ENCODE measurements around the gene TEX10.

Gene TEX10

GRCh38 chr9:100284247-100284646 lies 68.5 kb downstream of the TEX10 start:
- DNase-seq (ENCODE audit: low spot score) = no peak

GRCh38 chr9:100282388-100282719 lies 70.4 kb downstream of the TEX10 start:
- DNase-seq (ENCODE audit: low spot score) = no peak

- DNase-seq (ENCODE audit: low spot score) = no peak
Measured at GRCh38 chr9:100281676-100282387, 70.9 kb downstream of the TEX10 start.

DNA sequence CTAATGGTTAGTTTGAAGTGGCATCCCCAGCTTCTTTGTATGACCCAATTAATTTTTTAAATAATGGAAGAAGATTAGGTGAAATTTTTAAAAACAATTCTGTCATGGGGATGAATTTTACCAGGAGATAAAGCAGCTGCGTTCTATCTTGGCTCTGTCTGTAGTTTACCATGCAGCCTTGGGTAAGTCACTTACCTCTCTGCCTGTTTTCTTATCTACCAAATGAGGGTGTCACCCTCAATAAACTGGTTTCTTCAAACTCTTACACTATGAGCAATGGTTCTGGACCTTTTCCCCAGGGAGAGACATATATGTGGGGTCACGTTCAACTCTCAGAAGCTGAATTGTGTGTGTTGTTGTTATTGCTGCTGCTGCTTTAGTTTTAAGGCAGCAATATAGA lies 71.7 kb downstream of the TEX10 start:
- no peak for DNase-seq (ENCODE audit: low spot score)

DNA sequence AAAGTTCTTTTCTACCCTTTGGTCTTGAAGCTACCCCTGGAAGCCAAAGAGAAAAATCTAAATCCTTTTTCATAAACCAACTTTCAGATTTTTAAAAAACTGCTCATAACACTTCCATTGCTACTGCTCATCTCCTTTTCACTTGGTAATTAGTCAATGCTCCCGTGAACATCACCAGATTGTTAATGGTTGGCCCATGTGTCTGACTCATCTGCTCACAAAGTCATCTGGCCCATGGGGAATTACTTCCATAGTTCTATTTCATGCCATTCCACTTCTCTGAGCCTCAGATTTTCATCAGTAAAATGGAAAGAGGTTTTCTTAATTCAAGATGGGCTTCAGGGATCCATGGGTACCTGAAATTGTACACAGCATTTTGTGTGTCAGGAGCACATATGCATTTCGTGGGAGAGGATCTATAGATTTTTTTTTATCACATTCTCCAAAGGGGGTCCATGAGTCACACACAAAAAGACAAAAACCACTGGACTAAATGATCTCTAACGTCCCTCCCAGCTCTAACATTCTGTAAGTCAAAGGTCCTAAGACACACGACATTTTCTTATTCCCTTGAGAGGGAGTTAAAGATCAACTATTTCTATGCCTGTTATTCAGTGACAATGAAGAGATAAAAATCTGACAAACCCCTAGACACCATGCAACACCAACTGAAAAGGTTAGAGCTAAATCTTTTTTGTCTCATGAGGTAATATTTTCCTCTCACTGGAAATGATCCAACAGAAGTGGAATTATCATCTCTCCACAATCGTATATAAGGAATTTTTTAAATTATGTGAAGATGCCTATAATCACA lies 75.4 kb downstream of the TEX10 start:
- DNase-seq (ENCODE audit: low spot score) = no peak

DNA sequence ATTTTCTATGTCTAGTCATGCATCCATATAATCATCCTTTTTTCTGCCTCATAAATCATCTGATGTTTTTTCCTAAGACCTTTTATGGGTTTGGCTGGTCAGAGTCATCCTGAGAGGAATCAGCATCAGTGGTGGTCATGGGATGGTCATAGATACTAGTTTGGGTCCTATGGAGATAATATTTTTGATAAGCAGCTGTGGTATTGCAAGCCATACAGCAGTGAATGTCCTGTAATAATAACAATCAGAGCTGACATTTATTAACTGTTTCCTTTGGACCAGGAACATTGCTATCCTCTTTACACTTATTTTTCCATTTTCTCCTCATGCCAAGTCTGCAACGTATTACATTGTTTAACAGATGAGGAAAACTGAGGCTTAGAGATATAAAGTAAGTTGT lies 83.1 kb downstream of the TEX10 start:
- no peak for DNase-seq (ENCODE audit: low spot score)

DNA sequence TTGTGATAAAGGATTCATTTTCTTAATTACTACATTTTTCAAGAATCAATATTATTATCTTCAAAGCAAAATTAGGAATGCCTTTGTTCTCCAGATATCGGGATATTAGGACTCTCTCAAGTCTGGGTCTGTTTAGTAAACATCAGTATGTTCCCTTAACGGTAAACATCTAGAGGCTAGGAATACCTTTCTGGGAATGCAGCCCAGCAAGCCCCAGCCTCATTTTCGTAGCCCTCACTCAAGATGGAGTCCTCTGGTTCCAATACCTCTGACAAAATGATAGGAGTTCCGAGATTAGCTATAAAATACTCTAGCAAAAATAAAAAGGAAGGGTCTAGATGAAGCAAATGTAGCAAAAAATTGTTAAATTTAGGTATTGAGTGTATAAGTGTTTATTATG lies 84.5 kb downstream of the TEX10 start:
- no peak for DNase-seq (ENCODE audit: low spot score)

- no peak for DNase-seq (ENCODE audit: low spot score)
Measured at GRCh38 chr9:100267211-100267610, 85.5 kb downstream of the TEX10 start.

Data from RKO (cell line).